ENCODE measurements around the gene GHR. TPM values are rescaled to one million over a fixed set of nuclear protein-coding genes. Genes with fewer than 3 reads are reported as not detected.

GHR gene
- total RNA-seq, 1 donor from 2014 or later, result 0.17 TPM

GRCh38 chr5:42517164-42517563 lies 93.9 kb downstream of the GHR start:
- DNase-seq (ENCODE audit: low read depth), result no peak
- H3K4me3 ChIP-seq (ENCODE audit: low read depth, low read length), result no peak overlapping the region
- no peak for TF ChIP-seq CTCF (conservative IDR thresholded peaks at IDR 0.05; ENCODE audit: low read depth, low read length)

- H3K4me3 ChIP-seq (ENCODE audit: low read depth, low read length), result no peak overlapping the region
- DNase-seq (ENCODE audit: low read depth), result no peak
- TF ChIP-seq CTCF (conservative IDR thresholded peaks at IDR 0.05; ENCODE audit: low read depth, low read length), result no peak
These were observed 95.5 kb downstream of the GHR start for GRCh38 chr5:42518595-42519221.

GRCh38 chr5:42520203-42520602 lies 97.0 kb downstream of the GHR start:
- no peak for TF ChIP-seq CTCF (conservative IDR thresholded peaks at IDR 0.05; ENCODE audit: low read depth, low read length)
- no peak overlapping the region for H3K4me3 ChIP-seq (ENCODE audit: low read depth, low read length)
- no peak for DNase-seq (ENCODE audit: low read depth)

DNA sequence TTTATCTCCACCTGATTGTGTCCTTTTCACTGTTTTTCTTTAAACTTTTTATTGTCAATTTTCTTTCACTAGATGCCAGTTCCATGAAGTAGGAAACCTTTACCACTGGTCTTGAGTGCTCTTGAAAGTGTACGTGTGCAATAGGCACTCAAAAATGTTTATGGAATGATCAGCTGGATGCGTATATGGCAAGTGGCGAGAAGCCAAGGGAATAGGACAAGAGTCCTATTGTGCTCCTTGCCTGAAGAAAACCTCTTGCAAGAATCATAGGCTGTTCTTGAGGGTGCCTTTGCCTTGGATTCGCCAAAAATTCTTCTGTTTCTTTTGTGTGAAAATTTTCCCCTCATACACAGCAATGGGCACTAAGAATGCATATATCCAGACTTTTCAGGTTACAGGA lies 97.7 kb downstream of the GHR start:
- no peak for TF ChIP-seq CTCF (conservative IDR thresholded peaks at IDR 0.05; ENCODE audit: low read depth, low read length)
- DNase-seq (ENCODE audit: low read depth), result no peak
- no peak overlapping the region for H3K4me3 ChIP-seq (ENCODE audit: low read depth, low read length)

DNA sequence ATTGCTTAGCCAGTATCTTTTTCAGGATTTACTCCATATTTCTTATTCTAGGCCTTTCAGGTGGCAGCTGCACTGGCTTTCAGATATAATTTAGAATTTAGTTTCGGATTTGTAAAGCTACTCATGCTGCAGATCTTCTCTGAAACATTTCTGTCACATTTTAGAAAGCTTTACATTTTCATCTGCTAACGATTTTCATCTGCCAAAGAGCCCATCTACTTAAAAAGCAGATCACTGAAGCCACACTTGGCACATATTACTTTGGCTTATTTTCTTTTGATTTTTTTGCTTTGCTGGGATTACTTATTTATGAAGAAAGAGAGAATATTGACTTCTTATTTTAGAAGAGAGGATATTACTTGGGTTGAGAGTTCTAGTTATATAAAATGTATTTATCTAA lies 98.2 kb downstream of the GHR start:
- no peak overlapping the region for H3K4me3 ChIP-seq (ENCODE audit: low read depth, low read length)
- no peak for DNase-seq (ENCODE audit: low read depth)
- TF ChIP-seq CTCF (conservative IDR thresholded peaks at IDR 0.05; ENCODE audit: low read depth, low read length), result no peak

GRCh38 chr5:42522783-42523182 lies 99.5 kb downstream of the GHR start:
- H3K4me3 ChIP-seq (ENCODE audit: low read depth, low read length), result no peak overlapping the region
- no peak for DNase-seq (ENCODE audit: low read depth)

More at GRCh38 chr5:42522783-42523182, 99.5 kb downstream of the GHR start:
- TF ChIP-seq CTCF (conservative IDR thresholded peaks at IDR 0.05; ENCODE audit: low read depth, low read length), result no peak
